NCI-H1436 (cell line): ENCODE results near the gene PODXL.

Experiments used
- DNase-seq: peaks from one replicate; lab custom pipeline; 2025; lab: John Stamatoyannopoulos, UW

PODXL gene

GRCh38 chr7:131556053-131556908 is at the start of gene PODXL:
Gene PODXL (minus strand): TSS chr7:131556628. CDS start chr7:131556359, 269 bp downstream.
- DNase-seq = peak; percentile 61

GRCh38 chr7:131605280-131605878 is 49.0 kb upstream of the PODXL start:
- no peak for DNase-seq

- DNase-seq = no peak
Measured at GRCh38 chr7:131604841-131605279, 48.4 kb upstream of the PODXL start.

GRCh38 chr7:131603932-131604331 is 47.5 kb upstream of the PODXL start:
- no peak for DNase-seq

GRCh38 chr7:131602994-131603372 is 46.6 kb upstream of the PODXL start:
- DNase-seq = no peak

GRCh38 chr7:131602304-131602993 is 46.0 kb upstream of the PODXL start:
- DNase-seq = peak; percentile 34

- DNase-seq = no peak
Measured at GRCh38 chr7:131600085-131600881, 43.9 kb upstream of the PODXL start.

GRCh38 chr7:131596785-131597184 is 40.4 kb upstream of the PODXL start:
- no peak for DNase-seq

- no peak for DNase-seq
Measured at GRCh38 chr7:131595699-131596098, 39.3 kb upstream of the PODXL start.

- no peak for DNase-seq
Measured at GRCh38 chr7:131591687-131592319, 35.4 kb upstream of the PODXL start.

GRCh38 chr7:131587315-131587923 is 31.0 kb upstream of the PODXL start:
- DNase-seq = no peak

- no peak for DNase-seq
Measured at GRCh38 chr7:131586759-131587158, 30.3 kb upstream of the PODXL start.

- no peak for DNase-seq
Measured at GRCh38 chr7:131586259-131586658, 29.8 kb upstream of the PODXL start.

- no peak for DNase-seq
Measured at GRCh38 chr7:131583430-131583829, 27.0 kb upstream of the PODXL start.

GRCh38 chr7:131581241-131582051 is 25.0 kb upstream of the PODXL start:
- DNase-seq = no peak

GRCh38 chr7:131578602-131579001 is 22.2 kb upstream of the PODXL start:
- DNase-seq = no peak

- no peak for DNase-seq
Measured at GRCh38 chr7:131574741-131575140, 18.3 kb upstream of the PODXL start.

GRCh38 chr7:131570401-131570800 is 14.0 kb upstream of the PODXL start:
- no peak for DNase-seq

- no peak for DNase-seq
Measured at GRCh38 chr7:131568970-131569369, 12.5 kb upstream of the PODXL start.

GRCh38 chr7:131568510-131568909 is 12.1 kb upstream of the PODXL start:
- DNase-seq = no peak
